Germinal center (tissue), 1 donor: ENCODE data around the gene NPAS2.
A peak's percentile ranks its signal among the peaks of the same experiment; 100 is the strongest.

ENCODE experiments used
- DNase-seq: peaks from one replicate; pipeline ENCODE4 v3.0.0; 2012; ENCODE audit warnings: mixed read lengths, low spot score

The NPAS2 gene

GRCh38 chr2:100990650-100991403, 170.9 kb downstream of the NPAS2 start:
- DNase-seq = no peak

- no peak for DNase-seq
Observed at GRCh38 chr2:100991404-100991773, 171.4 kb downstream of the NPAS2 start.

GRCh38 chr2:100992262-100992661, 172.3 kb downstream of the NPAS2 start:
- DNase-seq = no peak

DNA sequence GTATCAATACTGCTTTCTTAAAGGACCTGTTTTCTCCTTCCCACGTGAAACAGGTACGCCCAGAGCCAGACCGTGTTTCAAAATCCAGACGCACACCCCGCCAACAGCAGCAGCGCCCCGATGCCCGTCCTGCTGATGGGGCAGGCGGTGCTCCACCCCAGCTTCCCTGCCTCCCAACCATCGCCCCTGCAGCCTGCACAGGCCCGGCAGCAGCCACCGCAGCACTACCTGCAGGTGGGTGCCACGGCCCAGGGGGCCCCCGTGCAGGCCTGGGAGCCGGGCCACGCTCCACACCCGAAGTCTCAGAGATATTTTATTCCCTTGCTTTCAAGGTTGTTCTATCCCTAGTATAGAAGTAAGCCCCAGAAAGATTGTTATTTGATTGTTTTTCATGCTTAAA, 173.4 kb downstream of the NPAS2 start:
- DNase-seq = no peak

DNA sequence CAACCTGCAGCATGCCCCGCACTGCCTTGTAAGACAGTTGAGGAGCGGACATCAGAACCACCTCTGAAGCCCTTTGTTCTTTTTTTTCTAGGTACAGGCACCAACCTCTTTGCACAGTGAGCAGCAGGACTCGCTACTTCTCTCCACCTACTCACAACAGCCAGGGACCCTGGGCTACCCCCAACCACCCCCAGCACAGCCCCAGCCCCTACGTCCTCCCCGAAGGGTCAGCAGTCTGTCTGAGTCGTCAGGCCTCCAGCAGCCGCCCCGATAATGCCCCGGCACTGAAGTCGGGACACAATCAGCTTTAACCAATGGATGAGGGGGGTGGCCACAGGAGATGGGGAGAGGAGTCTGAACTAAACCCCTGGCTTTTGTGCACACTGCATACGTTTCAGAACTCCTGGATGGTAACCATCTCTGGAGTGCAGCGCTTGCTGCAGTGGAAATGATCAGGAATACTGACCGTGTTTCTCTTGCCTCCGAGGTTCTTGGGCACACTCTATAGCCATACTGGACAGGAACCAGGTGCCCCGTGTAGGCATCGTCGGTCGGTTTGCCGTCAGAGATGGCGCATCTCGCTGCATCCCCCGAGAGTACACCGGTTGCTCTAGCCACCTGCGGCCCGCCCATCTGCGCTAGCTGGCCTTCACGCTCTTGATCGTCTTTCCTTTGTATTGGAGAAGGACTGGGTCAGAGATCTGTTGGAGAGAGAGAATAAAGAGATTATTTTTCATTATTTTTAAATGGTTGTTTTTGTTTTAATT, 175.6 kb downstream of the NPAS2 start:
- DNase-seq = no peak

DNA sequence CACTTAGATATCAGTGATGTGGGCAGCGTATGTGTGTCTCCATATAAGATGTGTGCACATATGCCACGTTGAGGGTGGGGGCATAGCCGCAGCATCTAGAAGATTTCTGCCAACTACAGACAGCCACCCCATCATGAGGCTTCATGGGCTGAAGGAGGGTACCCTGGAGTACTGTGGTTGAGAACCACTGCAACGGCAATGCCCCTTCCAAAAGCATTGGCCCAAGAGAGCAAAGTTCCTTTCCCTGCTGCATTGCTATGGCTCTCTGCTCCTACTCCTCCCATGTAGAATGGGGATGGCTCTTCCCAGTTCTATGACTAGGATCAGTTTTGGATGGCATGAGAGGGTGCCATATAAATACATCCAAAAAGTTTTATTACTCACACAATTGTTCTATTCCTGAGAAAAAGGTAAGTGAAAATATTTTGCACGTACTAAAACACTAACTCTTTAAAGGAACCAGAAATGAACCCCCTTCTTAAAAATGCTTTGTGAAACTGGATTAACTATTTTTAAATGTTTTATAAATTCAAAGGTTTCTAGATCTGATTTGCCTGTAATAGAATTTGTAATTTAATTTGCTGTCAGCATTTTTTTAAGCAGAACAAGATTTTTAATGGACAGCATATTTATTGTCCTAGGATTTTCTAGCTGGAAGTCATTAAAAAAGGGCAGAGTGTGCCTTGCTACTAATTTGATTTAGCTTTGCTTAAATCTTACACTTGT, 177.7 kb downstream of the NPAS2 start:
- no peak for DNase-seq

GRCh38 chr2:100998235-100998573, 178.3 kb downstream of the NPAS2 start:
- DNase-seq = no peak

DNA sequence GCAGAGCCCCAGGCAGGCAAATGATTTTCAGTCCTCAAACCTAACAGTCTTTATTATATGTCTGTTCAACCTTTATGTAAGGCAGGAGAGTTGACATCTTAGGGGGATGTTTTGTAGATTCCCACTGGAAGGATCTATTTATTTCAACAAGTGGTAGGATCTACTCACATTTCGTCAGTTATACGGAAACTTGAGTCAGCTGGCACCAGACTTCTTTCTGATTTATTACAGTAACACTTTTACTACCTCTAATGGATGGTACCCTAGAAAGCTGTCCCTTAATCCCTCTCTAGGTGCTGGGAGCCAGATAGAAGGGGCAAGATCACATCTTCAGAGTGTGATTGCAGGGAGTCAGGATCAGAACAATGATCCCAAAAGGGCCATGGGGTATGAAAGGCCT, 180.1 kb downstream of the NPAS2 start:
- DNase-seq = no peak

- peak; percentile 95 for DNase-seq
Observed at GRCh38 chr2:101001691-101002561, 182.0 kb downstream of the NPAS2 start, which contains the start of gene RPL31. TSS of gene RPL31 (plus strand) at chr2:101002289. CDS start at chr2:101002702, 413 bp downstream.

DNA sequence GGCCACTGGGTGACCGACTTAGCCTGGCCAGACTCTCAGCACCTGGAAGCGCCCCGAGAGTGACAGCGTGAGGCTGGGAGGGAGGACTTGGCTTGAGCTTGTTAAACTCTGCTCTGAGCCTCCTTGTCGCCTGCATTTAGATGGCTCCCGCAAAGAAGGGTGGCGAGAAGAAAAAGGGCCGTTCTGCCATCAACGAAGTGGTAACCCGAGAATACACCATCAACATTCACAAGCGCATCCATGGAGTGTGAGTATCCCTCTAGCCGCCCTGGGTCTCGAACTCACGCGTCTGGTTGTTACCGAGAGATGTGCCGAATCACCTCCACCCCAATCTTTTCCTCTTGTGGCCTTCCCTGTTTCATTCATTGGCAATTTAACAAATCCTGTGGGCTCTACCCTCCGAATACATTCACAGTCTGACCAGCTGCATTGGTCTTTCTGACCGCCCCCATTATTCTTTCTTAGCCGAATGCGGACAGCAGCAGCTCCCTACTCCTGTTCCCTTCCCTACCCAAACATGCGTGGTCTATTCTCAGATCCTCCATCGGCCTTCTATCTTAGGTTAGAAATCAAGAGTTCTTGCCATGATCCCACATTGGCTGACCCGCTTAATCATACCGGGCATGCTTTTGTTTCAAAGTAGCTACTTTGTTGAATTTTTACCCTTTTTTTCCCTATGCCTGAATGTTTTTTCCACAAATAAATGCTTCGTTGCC, 182.8 kb downstream of the NPAS2 start:
- DNase-seq = no peak

DNA sequence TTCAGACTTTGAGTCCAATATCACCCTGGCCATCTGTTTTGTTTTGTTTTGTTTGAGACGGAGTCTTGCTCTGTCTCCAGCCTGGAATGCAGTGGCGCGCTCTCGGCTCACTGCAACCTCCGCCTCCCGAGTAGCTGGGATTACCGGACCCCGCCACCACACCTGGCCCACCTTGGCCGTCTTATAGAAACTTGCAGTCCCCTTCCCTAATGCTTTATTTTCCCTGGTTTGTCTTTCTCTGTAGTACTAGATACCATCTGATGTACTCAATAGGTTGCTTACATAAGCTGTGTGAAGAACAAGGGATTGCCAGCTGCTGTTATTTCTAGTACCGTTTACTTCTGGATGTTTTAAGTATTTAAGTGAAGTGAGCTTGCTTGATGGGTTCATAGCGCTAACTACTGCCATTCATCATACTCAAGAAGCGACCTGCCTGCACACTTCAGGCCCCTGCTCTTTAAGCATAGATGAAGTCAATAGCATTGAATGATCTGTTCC, 183.4 kb downstream of the NPAS2 start:
- DNase-seq = no peak

DNA sequence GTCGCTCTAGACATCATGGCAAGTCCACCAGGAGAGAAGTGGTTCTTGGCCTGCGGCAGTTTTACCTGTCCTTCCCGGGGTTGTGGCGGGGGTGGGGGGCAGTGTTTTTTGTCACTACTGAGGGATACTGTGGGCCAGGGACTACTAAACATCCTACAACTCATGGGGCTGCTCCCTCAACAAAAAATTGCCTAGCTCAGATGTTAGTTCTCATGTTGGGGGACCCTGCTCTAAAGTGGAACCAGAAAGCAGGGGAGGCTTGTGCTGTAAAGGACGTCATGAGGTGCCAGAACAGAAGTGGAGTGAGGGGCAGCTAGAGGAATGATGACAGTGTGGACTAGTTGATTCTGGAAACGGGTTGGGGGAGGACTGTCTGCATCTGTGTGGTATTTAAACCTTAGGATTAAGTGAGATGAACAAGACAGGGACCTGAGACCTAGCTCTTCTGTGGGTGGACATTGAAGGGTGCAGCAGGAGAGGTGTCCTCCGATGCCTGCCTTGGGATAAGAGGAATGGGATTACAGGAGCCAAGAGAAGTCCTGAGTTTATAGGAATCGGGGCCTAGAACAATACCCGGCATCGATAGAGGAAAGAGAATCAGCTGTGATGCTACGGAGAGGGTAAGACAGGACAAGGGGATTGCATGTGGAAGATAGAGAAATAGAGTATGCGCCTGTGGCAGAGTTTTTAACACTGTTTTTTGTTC, 184.8 kb downstream of the NPAS2 start:
- DNase-seq = no peak

GRCh38 chr2:101006065-101006715, 186.3 kb downstream of the NPAS2 start:
- DNase-seq = no peak

- no peak for DNase-seq
Observed at GRCh38 chr2:101007415-101008345, 187.7 kb downstream of the NPAS2 start.

DNA sequence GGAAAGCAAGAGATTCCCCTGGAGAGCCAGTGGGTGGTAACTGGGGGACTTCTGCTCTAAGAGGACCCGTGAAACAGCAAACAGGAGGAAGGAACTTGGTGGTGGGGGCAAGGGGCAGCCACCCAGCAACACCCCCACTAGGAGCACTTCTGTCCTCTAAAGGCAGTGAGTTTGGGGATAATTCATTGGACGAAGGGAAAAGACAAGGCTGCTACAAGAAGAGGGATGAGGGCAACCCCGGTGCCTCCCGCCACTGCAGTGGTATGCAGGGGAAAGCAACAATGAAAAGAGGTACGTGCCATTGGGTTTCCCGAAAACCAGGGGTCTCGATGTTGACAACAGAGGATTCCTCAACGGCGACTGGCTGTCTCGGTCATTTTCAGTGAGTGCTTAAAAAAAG, 191.2 kb downstream of the NPAS2 start:
- no peak for DNase-seq

- no peak for DNase-seq
Observed at GRCh38 chr2:101012054-101012705, 192.2 kb downstream of the NPAS2 start.

- peak; percentile 25 for DNase-seq
Observed at GRCh38 chr2:101012706-101013181, 192.8 kb downstream of the NPAS2 start.

DNA sequence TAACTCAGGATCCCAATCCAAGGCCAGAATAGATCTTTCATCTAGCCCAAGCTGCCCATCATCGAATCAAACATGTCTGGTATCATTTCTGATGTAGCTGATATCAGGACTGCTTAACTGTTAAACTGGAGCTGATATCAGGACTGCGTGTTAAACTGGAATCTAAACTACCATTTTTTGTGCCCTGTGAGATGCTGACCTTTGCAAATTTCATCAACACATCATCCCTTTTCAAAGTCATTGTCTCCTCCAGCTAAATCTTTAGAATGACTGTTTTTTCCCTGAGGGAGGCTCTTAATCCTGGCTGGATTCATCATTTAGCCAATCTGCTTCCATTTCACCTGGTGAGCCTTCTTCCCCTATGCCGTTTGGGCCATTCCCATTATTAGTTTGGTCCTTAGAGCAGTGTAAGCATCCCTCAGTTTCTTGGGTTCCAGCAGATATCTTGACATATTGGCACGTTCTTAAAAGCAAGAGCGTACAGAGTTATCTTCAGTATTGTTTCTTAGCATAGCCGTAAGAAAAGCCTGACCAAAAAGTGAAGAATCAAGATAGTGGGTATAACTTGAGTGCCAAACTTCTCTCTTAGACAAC, 194.4 kb downstream of the NPAS2 start:
- no peak for DNase-seq
